ENCODE results near the gene HSPA4L.

The HSPA4L gene

DNA sequence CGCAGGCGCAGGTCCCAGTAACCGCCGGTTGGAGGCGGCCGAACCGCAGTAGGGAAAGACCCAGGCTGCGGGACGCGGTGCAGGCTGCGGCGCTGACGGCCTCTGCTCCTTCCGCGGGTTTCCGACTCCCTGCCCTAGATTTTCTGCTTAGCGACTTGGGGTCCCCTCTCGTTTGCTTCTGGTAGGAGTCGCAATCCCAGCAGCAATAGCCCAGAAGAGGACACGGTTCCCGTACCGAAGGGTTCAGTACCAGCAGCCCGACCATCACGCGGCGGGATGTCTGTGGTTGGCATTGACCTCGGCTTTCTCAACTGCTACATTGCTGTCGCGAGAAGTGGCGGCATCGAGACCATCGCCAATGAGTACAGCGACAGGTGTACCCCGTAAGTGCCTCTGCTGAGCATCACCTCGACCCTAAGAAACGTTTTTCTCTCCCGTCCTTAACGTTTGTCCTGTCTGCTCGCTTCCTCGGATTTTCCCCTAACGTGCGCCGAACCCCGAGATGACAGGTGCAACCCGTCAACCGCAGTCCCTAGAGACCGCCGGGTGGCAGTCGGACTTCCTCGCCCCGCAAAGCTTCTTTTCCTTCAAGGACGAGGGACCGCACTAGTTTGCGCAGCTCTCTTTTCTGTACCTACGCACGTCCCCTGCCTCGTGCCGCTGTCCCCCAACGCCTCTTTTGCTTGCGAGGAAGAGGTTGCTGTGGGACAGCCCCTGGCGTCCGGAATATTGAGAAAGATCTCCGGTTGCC lies at the start of gene HSPA4L:
Gene HSPA4L (plus strand): TSS at position 48 of the 751 bp plus-strand sequence. CDS start 229 bp downstream, at position 277.
- DNase-seq: peak; percentile 48

DNA sequence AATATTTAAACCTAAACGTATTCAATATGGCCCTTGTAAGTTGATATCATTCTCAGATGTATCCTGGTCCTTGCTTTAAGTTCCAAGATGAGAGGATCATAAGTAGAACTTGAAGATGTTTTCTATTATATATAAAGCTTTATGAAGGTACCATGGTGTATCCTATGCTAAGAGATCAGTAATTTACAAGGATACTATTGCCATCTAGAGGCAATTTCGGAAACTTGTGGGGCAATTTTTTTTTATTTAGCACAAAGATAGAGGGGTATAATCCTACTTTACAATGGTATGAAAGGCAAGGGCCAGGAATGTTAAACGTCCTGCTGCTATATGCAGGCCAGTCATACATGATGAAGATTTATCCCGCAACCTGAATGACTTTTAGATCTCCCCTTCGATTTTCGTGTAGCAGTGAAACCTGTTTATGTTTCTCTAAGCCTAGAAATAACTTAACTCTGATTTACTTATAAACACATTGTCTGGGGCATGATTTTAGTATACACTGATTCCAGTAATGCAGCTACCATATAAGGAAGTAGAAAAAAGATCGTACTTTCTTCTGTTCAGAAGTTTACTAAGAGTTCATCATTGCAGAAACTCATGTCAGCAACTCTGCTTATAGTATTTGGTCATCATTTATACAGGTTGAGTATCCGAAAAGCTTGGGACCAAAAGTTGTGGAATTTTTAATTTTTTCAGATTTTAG lies 49.3 kb upstream of the HSPA4L start:
- DNase-seq: peak; percentile 26

DNA sequence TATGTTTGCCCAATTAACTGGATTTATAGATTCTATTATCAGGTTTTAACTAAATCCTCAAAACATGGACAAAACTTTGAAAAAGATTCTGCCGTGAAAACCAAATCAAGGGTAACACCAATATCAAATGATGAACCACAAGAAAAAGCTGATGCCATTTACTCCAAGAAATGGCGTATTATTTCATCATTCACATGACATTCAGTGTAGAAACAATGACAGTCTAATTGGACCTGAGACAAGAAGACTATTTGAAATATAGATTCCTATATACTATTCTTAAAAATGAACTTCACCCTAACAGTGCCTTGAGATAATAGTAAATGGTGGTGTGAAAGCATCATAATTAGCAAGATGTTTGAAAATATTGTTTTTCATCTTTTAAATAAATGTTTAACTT lies 47.1 kb upstream of the HSPA4L start:
- no peak for DNase-seq

DNA sequence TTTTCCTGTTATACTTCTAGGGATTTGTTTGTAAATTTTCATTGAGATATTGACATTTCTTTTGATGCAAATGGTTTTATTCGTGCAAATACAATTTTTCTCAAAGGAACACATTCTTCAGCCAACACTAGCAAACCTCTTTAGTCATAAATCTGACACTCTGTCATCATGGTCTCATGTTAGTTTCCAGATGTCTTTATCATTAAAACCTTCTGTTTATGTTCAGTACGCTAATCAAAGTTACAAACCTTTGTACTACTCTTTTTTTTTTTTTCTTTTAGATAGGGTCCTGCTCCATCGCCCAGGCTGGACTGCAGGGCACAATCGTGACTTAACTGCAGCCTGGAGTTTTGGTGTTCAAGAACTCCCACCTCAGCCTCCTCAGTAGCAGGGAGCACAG lies 44.8 kb upstream of the HSPA4L start:
- DNase-seq: no peak

DNA sequence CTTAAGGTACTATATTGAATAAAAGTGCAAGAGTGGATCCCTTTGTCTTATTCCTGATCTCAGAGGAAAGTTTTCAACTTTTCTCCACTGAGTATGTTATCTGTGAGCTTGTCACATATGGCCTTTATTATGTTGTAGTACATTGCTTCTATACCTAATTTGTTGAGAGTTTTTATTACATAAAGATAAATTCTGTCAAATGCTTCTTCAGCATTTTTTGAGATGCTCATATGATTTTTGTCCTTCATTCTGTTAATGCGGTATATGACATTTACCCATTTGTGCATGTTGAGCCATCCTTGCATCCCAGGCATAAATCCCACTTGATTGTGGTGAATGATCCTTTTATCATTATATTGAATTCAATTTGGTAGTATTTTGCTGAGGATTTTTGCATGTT lies 40.9 kb upstream of the HSPA4L start:
- DNase-seq: no peak

DNA sequence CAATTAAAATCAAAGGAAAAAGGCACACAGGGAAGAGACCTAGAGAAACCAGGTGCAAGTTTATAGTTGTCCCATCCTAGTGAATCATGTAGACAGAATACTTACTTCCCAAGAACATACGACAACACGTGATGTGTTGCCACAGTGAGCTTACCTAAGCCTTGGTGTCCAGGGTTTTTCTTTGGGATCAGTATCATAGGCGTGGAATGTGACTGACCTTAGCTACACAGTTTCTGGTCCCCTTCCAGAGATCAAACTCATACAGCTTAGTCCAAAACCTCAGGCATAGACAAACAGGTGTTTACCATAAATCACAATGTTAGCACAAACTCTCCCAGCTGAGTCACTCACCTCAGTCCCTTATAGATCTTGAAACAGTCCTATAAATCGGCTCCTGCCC lies 34.2 kb upstream of the HSPA4L start:
- no peak for DNase-seq

DNA sequence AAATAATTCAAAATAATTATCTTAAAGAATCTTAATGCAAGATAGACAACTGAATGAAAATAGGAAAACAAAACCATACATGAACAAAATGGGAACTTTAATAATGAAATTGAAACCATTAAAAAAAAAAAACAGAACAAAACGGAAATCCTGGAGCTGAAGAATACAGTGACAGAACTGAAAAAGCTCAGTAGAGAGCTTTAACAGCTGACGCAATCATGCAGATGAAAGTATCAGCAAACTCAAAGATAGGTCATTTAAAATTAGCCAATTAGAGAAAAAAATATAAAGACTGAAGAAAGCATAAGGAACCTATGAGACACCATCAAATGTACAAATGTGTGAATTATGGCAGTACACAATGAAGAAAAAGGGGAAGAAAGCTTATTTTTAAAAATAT lies 33.2 kb upstream of the HSPA4L start:
- no peak for DNase-seq

DNA sequence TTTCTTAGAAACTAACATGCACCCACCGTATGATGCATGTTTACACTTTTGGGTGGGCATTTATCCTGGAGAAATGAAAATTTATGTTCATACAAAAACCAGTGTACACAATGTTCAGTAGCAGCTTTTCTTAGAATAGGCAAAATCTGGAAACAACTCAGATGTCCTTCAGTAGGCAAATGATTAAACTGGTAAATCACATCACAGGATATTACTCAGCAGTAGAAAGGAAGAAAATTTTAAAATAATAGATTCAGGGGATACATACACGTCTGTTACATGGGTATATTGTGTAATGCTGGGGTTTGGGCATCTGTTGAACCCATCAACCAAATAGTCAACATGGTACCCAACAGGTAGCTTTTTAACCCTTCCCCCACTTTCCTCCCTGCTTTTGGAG lies 25.2 kb upstream of the HSPA4L start:
- DNase-seq: no peak

DNA sequence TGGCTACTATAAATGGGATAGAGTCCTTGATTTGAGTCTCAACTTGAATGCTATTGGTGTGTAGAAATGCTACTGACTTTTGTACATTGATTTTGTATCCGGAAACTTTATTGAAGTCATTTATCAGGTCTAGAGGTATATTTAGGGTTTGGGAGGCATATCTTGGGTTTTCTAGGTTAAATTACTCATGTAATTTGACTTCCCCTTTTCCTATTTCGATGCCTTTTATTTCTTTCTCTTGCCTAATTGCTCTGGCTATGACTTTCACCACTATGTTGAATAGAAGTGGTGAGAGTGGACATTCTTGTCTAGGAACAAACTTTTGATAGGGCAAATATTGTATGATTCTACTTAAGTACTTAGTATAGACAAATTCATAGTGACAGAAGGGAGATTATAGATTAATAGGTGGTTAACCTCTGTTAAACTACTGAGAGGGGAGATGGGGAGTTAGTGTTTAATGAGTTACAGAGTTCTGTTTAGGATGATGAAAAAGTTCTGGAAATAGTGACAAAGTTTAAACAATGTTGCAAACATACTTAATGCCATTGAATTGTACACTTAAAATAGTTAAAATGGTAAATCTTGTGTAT lies 22.8 kb upstream of the HSPA4L start:
- DNase-seq: no peak

DNA sequence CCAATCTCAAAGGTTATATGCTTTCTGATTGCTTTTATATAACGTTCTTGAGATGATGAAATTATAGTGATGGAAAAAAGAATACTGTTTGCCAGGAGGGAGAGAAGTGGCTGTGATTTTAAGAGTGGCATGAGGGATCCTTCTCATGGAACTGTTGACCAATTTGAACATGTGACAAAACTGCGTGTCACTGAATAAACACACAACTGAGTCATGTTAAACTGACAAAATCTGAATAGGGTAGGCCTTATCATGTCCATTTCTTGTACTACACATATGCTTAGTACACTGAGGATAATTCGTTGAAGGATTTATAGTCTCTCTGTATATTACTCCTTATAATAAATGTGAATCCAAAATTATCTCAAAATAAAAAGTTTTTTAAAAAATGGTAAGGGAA lies 22.2 kb upstream of the HSPA4L start:
- DNase-seq: no peak

DNA sequence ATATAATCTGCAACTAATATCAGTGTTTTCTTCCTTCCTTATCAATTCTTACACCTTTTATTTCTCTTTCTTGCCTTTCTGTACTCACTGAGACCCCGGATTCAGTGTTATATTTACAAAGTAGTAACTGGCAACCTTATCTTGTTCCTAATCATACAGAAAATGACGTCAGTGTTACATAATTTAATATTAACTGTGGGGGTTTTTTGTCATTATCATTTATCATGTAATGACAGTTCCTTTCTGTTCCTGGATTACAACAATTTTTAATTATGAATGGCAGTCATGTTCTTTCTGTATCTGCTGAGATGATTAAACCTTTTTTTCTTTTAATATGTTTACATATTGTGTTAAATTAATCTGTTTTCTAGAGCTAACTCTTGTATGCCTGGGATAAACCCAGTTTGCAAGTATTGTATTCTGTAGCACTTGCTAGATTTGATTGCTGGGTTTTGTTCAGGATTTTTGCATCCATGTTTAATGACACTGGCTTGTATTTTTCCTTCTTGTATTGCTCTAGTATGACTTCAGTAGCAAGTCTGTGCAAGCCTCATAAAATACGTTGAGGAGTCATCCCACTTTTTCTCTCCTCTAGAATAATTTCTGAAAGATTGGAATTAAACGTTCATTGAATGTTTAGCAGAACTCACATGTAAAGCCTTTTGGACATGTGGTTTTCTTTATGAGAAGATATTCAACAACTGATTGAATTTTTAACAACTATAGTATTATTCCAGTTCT lies 10.4 kb upstream of the HSPA4L start:
- DNase-seq: no peak

DNA sequence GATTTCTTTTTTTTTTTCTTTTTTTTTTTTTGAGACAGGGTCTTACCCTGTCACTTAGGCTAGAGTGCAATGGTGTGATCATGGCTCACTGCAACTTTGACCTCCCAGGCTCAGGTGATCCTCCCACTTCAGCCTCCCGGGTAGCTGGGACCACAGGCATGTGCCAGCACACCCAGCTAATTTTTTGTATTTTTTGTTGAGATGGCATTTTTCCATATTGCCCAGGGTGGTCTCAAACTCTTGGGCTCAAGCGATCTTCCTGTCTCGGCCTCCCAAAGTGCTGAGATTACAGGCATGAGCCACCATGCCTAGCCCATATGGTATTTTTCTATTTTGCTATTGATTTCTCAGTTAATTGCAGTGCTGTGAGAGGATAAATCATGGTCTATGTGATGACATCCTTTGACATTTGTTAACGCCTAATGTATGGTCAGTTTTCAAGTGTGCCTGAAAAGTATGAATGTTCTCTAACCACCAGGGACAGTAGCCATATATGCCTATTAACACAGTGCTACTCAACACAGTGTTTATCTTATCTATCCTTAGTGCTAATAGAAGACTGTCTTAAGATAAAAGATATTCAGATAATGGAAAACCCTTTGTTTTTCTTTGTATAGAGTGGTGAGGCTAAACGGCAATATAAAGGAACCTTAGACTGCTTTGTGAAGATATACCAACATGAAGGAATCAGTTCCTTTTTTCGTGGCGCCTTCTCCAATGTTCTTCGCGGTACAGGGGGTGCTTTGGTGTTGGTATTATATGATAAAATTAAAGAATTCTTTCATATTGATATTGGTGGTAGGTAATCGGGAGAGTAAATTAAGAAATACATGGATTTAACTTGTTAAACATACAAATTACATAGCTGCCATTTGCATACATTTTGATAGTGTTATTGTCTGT lies 9.1 kb upstream of the HSPA4L start:
- DNase-seq: no peak

DNA sequence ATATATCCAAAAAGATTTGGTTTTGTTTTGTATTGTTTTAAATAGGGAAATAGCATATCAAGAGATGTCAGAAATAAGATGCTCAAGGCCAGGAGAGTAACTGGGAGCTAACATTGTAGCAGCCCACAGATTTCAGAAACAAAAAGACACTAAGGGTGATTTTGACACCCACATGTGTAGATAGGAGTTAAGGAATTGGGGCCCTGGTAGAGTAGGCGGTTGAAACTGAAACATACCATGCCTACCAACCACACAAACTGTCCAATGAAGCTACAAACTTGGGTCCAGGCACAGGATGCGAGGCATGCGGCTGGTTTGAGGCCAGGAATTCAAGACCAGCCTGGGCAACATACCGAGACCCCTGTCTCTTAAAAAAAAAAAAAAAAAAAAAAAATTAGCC lies 6.3 kb upstream of the HSPA4L start:
- no peak for DNase-seq

DNA sequence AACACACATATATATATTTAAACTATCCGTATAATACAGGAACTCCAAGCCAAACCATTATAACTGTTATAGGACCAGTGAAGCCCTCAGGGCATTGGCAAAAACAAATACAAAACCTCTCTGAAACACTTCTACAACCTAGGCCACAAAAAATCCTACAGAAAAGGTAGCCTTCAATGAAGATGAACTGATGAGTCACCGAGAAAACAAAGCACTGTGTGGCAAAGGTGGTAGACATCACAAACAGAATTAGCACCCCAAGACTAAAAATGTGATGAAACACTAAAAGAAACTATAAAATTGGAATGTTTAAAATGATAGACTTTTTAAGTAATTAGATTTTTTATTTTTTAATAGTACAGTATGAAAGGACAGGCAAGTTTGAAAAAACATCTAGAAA lies 5.5 kb upstream of the HSPA4L start:
- DNase-seq: no peak

DNA sequence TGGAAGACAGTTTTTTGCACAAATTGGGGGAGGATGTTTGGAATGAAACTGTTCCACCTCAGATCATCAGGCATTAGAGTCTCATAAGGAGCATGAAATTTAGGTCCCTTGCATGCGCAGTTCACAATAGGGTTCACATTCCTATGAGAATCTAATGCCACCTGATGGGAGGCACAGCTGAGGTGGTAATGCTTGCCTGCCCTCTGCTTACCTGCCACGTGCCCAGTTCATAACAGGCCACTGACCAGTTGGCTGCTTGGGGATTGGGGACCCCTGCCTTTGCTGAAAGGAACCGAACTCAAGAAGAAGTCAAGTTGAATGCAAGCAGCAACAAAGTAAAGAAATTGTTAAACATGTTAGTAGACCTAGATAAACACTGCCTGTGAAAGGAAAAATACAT lies 4.6 kb upstream of the HSPA4L start:
- DNase-seq: no peak

DNA sequence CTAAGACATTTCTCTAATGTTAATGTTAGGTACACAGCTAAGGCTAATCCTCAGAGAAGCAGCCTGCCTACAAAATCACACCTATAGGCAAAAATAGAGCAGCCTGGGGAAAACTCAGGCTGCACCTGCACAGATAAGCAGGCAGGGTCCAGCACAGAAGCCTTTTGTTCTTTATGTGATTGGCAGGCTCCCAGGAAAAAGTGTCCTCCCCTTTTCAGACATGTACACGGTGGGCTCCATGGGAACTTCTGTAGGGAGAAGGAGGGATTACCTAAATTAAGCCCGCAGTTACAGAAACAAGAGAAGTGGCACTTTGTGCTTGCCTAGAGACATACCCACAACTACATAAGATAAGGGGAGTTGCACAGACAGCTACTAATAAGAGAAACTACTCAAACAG lies 4.0 kb upstream of the HSPA4L start:
- no peak for DNase-seq

DNA sequence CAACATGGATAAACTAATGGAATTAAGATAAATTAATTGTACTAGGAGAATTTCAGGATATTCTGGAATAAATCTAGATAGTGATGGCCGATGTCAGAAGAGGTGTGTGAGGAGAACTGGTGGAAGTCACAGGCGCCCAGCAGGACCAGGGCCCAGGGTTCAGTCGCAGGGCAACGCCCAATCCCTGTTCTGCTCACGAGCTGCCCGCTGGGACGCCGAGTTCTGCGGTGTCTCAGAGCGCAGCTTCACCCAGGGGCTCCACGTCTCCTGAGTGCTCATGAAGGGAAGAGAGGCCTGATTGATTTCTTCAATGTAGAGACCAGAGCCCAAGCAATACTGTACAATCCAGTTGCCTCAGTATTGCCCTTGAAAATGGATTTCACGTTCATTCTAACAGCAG lies 1.5 kb upstream of the HSPA4L start:
- DNase-seq: no peak

DNA sequence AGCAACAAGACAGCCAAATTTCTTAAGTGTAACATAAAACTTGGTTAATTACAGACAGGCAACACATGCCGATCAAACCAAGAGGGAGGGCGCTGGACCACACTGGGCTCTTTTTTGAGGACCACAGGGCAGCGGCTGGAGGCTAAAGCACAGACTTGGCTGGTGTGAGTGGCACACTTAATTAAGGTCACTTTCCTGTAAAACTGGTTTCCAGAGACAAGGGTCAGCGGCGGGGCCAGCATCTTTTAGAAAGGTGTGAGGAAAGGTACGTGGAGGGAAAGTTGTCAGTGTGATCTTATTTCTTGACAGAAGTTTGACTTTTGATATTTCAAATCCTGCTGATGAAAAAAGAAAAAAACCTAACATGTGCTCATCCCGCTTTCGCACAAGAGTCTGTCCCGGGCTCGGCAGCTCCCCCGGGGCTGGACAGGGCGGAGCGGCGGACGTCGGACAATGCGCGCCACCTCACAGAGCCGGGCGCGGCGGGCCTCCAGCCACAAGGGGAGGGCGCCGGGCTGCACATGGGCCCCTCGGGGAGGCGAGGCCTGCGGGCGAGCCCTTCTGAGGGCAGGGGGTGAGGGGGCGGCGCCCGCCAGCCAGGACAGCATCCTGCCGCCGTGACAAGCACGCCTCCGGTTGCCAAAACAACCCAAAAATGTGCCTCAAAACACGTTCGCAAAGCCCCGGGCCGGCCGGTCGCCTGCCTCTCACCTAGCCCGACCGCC lies 660 bp upstream of the HSPA4L start:
- no peak for DNase-seq

DNA sequence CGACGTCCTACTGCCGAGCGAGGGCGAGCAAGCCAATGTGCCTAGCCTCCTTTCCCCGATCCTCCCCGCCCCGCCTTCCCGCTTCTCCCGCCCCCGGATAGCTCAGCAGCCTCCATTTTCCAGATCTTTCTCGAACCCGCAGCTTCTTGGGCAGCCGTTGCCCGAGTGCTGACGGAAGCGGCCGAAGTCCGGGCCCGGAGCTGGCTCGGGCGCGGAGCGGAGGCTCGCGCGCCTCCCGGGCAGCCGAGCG lies 172 bp upstream of the HSPA4L start:
- DNase-seq: peak; percentile 79

DNA sequence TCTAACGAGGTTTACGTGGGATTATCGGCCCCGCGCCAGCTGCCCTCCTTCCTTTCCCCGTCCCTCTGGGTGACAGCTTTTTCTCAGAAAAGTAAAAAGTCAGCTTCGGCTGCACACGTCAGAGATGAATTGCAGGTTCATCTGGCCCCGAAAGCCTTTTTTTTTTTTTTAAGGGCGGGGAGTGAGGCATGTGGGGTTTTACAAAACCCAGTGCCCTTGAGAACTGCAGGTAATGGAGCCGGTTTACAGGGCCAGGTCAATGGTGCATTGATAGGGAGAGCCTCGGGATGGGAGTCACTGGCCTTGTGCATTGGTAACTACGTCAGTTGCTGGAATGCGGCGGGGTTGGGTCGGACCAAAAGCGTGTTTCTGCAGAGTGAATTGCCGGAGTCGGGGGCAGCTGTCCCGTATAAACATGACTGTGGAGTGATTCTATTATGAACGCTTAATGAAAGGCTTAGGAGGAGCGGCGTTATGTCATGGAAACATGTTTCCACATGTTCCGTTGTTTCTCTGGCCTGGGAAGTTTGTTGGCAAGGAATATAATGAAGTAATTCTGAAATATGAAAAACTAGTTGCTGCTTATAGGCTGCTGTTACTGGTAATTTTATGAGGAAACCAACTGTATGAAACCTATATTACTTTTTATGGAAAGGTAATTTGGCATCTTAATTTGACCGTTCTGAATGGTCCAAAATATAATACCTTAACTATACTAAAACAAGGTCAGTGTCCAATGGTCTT lies 1.1 kb downstream of the HSPA4L start:
- DNase-seq: peak; percentile 65
